Measurements from ENCODE around the gene CNNM2. TPM values are rescaled to one million over a fixed set of nuclear protein-coding genes. Genes with fewer than 3 reads are reported as not detected.

Gene CNNM2
- total RNA-seq (10 to 100 TPM; 10.1 to 18.3 TPM), polyA plus RNA-seq (1 to 10 TPM; 3.0 to 5.4 TPM)
- long read RNA-seq, donor 1, partial matches to known transcripts, result 0 of 1 reads
- long read RNA-seq, donor 1, other reads (novel, unspliced or antisense), result 0 of 1 reads
- long read RNA-seq, donor 2, result 0 reads
- long read RNA-seq, donor 3, result 0 reads
- long read RNA-seq, donor 4, partial matches to known transcripts, result 5 of 5 reads
- long read RNA-seq, donor 4, other reads (novel, unspliced or antisense), result 0 of 5 reads
- long read RNA-seq, donor 5, partial matches to known transcripts, result 5 of 6 reads
- long read RNA-seq, donor 5, other reads (novel, unspliced or antisense), result 0 of 6 reads

DNA sequence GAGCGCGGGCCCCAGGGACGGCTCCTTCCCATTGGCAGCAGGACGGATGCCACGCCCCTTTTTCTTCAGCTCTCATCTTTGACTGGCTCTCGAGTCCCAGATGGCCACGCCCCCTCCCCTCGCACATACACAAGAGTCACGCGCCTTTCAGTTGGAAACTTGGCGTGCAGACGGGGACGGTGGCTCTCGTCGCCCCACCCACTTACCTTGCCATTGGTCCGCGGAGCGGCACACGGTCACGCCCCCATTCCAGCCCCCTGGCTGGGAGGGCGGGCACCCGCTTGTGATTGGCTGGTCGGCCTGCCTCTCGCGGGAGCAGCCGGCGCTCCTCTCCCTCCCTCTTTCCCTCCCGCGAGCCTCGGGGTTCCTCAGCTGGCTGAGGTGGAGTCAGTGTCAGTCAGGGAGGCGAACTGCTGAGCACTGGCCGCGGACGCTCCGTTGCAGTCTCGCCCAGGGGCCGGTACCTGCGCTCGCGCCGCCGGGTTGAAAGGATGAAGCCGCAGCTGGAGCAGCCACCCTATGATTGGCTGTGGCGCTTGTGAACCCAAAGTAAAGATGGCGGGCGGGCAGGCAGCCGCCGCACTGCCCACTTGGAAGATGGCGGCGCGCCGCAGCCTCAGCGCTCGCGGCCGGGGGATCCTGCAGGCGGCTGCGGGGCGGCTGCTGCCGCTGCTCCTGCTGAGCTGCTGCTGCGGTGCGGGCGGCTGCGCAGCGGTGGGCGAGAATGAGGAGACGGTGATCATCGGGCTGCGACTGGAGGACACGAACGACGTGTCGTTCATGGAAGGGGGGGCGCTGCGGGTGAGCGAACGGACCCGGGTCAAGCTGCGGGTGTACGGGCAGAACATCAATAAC is at the start of gene CNNM2:
Gene CNNM2, plus strand, starts transcription at position 333 of the 855 bp plus-strand sequence. Its CDS starts 187 bp downstream, at position 520.
- peaks cover 8 to 30% (median 10%) of the 10 kb centered on the region in 5 donors for H3K4me1 ChIP-seq (ENCODE audit: control insufficient read depth in 5 of 5, insufficient read depth in 5 of 5, low read length in 5 of 5)
- 1% methylated on average over 70 to 80 of the region's 80 CpGs for WGBS, 2 donors
- peak; percentile 99 to 100 (median 100) for DNase-seq
- H3K27me3 ChIP-seq (ENCODE audit: control insufficient read depth in 3 of 3, insufficient read depth in 3 of 3, low read length in 2 of 3), result peaks cover 0 to 6% (median 0%) of the 10 kb centered on the region in 3 donors
- H3K36me3 ChIP-seq (ENCODE audit: control insufficient read depth in 4 of 4, insufficient read depth in 4 of 4, low read length in 4 of 4), result no peaks in the 10 kb centered on the region
- peak within 1 kb of the TSS; percentile 81 to 93 for H3K27ac ChIP-seq (ENCODE audit: low read depth in 1 of 2, low read length in 1 of 2)
- no peaks in the 10 kb centered on the region for H3K9me3 ChIP-seq (ENCODE audit: control insufficient read depth in 4 of 4, insufficient read depth in 3 of 4, low read length in 3 of 4)
- ATAC-seq (ENCODE audit: insufficient read depth, low FRiP score), result peak; percentile 97
- TF ChIP-seq, protein P1, sequence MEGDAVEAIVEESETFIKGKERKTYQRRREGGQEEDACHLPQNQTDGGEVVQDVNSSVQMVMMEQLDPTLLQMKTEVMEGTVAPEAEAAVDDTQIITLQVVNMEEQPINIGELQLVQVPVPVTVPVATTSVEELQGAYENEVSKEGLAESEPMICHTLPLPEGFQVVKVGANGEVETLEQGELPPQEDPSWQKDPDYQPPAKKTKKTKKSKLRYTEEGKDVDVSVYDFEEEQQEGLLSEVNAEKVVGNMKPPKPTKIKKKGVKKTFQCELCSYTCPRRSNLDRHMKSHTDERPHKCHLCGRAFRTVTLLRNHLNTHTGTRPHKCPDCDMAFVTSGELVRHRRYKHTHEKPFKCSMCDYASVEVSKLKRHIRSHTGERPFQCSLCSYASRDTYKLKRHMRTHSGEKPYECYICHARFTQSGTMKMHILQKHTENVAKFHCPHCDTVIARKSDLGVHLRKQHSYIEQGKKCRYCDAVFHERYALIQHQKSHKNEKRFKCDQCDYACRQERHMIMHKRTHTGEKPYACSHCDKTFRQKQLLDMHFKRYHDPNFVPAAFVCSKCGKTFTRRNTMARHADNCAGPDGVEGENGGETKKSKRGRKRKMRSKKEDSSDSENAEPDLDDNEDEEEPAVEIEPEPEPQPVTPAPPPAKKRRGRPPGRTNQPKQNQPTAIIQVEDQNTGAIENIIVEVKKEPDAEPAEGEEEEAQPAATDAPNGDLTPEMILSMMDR (IDR thresholded peaks at IDR 0.05; ENCODE audit: control extremely low read depth, extremely low read depth), result no peak
- peak within 1 kb of the TSS in 1 of 2 donors; percentile 3 for H3K9ac ChIP-seq (ENCODE audit: insufficient read depth in 1 of 2, low read length in 2 of 2)
- peak within 1 kb of the TSS; percentile 97 for H3K4me3 ChIP-seq

GRCh38 chr10:102868911-102869257 is 49.2 kb upstream of the CNNM2 start:
- no peaks in the 10 kb centered on the region for H3K9me3 ChIP-seq (ENCODE audit: control insufficient read depth in 4 of 4, insufficient read depth in 3 of 4, low read length in 3 of 4)

GRCh38 chr10:102869258-102870198 is 48.6 kb upstream of the CNNM2 start, which contains the start of gene AS3MT:
Gene AS3MT (plus strand): TSS chr10:102869470. CDS start chr10:102869593, 123 bp downstream.
- H3K4me3 ChIP-seq, result no peak within 1 kb of the TSS
- DNase-seq, result peak; percentile 47 to 84 (median 72)
- peak; percentile 58 for ATAC-seq (ENCODE audit: insufficient read depth, low FRiP score)
- H3K27me3 ChIP-seq (ENCODE audit: control insufficient read depth in 3 of 3, insufficient read depth in 3 of 3, low read length in 2 of 3), result no peaks in the 10 kb centered on the region
- H3K27ac ChIP-seq (ENCODE audit: low read depth in 1 of 2, low read length in 1 of 2), result peak within 1 kb of the TSS in 1 of 2 donors; percentile 2
- no peaks in the 10 kb centered on the region for H3K9me3 ChIP-seq (ENCODE audit: control insufficient read depth in 4 of 4, insufficient read depth in 3 of 4, low read length in 3 of 4)
- H3K9ac ChIP-seq (ENCODE audit: insufficient read depth in 1 of 2, low read length in 2 of 2), result peak within 1 kb of the TSS; percentile 49 to 78
- 5 to 11% methylated on average over 55 to 63 of the region's 63 CpGs for WGBS, 2 donors
- H3K36me3 ChIP-seq (ENCODE audit: control insufficient read depth in 4 of 4, insufficient read depth in 4 of 4, low read length in 4 of 4), result peaks cover 0 to 5% (median 2%) of the 10 kb centered on the region in 4 donors
- H3K4me1 ChIP-seq (ENCODE audit: control insufficient read depth in 5 of 5, insufficient read depth in 5 of 5, low read length in 5 of 5), result peaks cover 0 to 11% (median 0%) of the 10 kb centered on the region in 5 donors
- TF ChIP-seq, protein P1 (IDR thresholded peaks at IDR 0.05; ENCODE audit: control extremely low read depth, extremely low read depth), result no peak

More at GRCh38 chr10:102868911-102869257, 49.2 kb upstream of the CNNM2 start:
- Histone ChIP-seq H3K4me3 (no peak overlapping the region), H3K4me1 (ENCODE audit: control insufficient read depth in 5 of 5, insufficient read depth in 5 of 5, low read length in 5 of 5) (peaks cover 0 to 11% (median 0%) of the 10 kb centered on the region in 5 donors), H3K27ac (ENCODE audit: low read depth in 1 of 2, low read length in 1 of 2) (peak overlapping the region in 1 of 2 donors; percentile 2), H3K27me3 (ENCODE audit: control insufficient read depth in 3 of 3, insufficient read depth in 3 of 3, low read length in 2 of 3) (no peaks in the 10 kb centered on the region), H3K9ac (ENCODE audit: insufficient read depth in 1 of 2, low read length in 2 of 2) (peak overlapping the region in 1 of 2 donors; percentile 78), H3K36me3 (ENCODE audit: control insufficient read depth in 4 of 4, insufficient read depth in 4 of 4, low read length in 4 of 4) (peaks cover 0 to 5% (median 2%) of the 10 kb centered on the region in 4 donors)
- ATAC-seq (ENCODE audit: insufficient read depth, low FRiP score) (no peak), DNase-seq (peak; percentile 16 to 67 (median 62))
- TF ChIP-seq, protein P1 (IDR thresholded peaks at IDR 0.05; ENCODE audit: control extremely low read depth, extremely low read depth), result no peak
- 42 to 50% methylated on average over 5 of the region's 5 CpGs for WGBS, 2 donors
